ENCODE data around the gene CYB561D1.
A peak's percentile ranks its signal among the peaks of the same experiment; 100 is the strongest.
"Not testable (repeated sequence)": the region's sequence is repeated elsewhere in the genome, so short reads cannot be mapped to it uniquely, and the experiment has no call there.

CYB561D1 gene, protein sequence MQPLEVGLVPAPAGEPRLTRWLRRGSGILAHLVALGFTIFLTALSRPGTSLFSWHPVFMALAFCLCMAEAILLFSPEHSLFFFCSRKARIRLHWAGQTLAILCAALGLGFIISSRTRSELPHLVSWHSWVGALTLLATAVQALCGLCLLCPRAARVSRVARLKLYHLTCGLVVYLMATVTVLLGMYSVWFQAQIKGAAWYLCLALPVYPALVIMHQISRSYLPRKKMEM

GRCh38 chr1:109493805-109494539, at the start of gene CYB561D1:
Gene CYB561D1 (plus strand): TSS chr1:109494094. CDS start chr1:109494140, 46 bp downstream.
- peak; percentile 93 for DNase-seq (ENCODE audit: low spot score)

DNA sequence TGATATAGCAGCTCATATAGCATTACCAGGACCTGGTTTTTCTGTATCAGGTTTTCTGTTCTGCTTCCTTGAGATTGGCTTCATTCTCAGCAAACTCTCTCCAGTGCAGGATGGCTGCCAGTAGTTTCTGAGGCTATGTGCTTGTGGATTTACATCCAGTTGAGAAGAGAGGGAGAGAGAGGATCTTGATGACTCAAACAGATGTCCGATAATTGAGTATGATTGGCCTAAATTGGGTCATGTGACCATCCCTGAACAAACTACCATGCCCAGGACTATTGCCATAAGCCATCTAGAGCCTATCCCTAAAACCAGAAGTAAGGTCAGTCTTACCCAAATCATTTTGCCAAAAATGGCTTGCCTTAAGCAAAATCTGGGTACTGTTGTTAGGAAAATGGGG, 49.5 kb upstream of the CYB561D1 start:
- no peak for DNase-seq (ENCODE audit: low spot score)
- TF ChIP-seq, protein P1, sequence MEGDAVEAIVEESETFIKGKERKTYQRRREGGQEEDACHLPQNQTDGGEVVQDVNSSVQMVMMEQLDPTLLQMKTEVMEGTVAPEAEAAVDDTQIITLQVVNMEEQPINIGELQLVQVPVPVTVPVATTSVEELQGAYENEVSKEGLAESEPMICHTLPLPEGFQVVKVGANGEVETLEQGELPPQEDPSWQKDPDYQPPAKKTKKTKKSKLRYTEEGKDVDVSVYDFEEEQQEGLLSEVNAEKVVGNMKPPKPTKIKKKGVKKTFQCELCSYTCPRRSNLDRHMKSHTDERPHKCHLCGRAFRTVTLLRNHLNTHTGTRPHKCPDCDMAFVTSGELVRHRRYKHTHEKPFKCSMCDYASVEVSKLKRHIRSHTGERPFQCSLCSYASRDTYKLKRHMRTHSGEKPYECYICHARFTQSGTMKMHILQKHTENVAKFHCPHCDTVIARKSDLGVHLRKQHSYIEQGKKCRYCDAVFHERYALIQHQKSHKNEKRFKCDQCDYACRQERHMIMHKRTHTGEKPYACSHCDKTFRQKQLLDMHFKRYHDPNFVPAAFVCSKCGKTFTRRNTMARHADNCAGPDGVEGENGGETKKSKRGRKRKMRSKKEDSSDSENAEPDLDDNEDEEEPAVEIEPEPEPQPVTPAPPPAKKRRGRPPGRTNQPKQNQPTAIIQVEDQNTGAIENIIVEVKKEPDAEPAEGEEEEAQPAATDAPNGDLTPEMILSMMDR (IDR thresholded peaks at IDR 0.05; ENCODE audit: extremely low read depth, missing control alignments): no peak

More at GRCh38 chr1:109493805-109494539, at the start of gene CYB561D1:
- TF ChIP-seq, protein P1 (IDR thresholded peaks at IDR 0.05; ENCODE audit: extremely low read depth, missing control alignments): peak; percentile 82

DNA sequence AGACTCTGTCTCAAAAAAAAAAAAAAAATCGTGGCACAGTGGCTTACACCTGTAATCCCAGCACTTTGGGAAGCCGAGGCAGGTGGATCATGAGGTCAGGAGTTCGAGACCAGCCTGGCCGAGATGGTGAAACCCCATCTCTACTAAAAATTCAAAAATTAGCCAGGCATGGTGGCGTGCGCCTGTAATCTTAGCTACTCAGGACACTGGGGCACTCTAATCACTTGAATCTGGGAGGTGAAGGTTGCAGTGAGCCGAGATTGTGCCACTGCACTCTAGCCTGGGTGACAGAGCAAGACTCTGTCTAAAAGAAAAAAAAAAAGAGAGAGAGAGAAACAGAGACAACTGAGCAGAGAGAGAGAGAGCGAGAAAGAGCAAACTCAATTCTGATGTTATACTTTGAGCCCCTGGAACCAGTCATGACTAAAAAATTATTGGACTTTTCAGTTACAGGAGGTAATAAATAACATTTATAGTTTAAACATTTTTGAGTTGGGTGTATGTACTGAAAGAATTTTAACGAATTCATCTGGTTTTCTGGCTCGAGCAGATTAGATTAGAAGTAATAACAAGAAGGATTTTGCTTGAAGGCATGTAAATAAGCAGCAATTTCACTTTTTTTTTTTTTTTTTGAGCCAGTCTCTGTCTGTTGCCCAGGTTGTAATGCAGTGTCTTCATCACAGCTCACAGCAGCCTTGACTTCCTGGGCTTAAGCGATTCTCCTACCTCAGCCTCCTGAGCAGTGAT, 47.8 kb upstream of the CYB561D1 start:
- not testable (repeated sequence) for DNase-seq (ENCODE audit: low spot score)

DNA sequence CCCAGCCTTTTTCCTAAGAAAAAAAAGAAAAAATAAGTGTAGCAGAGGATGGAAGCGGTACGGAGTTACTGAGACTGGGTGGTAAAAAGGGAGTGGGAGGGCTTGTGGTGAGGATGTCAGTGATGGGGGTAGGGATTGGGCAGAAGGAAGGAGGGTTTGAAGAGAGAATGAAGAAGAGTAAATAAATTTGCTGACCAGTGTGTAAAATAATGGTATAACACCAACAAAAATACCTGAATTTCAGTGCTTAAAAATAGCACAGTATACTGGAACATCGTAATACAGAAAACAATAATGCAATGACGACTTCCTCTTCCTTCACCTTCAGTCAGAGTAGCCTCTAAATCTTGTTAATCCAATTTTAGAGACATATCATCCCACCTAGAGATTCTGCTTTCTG, 46.4 kb upstream of the CYB561D1 start:
- no peak for DNase-seq (ENCODE audit: low spot score)
- TF ChIP-seq, protein P1 (IDR thresholded peaks at IDR 0.05; ENCODE audit: extremely low read depth, missing control alignments): no peak

DNA sequence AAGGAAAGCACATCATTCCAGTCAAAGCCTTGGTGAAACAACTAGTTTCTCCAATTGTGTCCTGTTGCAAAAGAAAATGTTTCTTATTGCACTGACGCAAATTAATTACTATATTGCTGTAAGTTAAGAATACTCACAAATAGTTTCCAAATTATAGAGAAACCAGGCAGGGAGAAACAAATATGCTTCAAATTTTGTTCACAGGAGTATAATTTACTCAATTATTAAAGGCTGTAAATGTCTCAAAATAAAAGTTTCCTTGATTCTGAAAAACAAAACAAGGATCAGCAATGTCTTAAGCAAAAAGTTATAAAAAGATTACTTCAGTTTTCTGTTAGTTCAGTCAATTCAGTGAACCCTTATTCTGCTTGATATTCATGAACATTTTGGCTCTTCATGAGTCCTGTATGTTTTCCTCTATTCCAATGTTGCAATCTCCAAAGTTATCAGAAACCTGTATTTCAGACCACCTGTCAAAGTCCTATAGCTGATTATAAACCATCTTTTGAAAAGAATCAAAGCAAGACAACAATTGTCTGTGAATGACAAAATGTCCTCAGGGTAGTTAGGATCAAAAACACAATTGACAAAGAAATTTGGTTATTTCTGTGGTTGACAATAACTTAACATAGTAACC, 39.3 kb upstream of the CYB561D1 start:
- DNase-seq (ENCODE audit: low spot score): no peak
- TF ChIP-seq, protein P1 (IDR thresholded peaks at IDR 0.05; ENCODE audit: extremely low read depth, missing control alignments): no peak

DNA sequence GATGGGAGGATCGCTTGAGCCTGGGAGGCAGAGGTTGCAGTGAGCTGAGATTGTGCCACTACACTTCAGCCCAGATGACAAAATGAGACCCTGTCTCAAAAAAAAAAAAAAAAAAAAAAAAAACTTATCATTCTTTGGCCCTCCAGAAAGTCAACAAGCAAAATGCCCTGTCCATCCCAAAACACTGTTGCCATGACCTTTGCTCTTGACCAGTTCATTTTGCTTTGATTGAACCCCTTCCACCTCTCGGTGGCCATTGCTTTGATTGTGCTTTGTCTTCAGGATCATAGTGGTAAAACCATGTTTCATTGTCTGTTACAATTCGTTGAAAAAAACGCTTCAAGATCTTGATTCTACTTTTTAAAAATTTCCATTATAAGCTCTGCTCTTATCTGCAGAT, 36.1 kb upstream of the CYB561D1 start:
- DNase-seq (ENCODE audit: low spot score): no peak
- TF ChIP-seq, protein P1 (IDR thresholded peaks at IDR 0.05; ENCODE audit: extremely low read depth, missing control alignments): no peak

- TF ChIP-seq, protein P1 (IDR thresholded peaks at IDR 0.05; ENCODE audit: extremely low read depth, missing control alignments): no peak
- no peak for DNase-seq (ENCODE audit: low spot score)
Observed at GRCh38 chr1:109466125-109466451, 27.8 kb upstream of the CYB561D1 start.

Data from GM20000 (cell line).